GM21723 (cell line): ENCODE results near the gene TIPIN.
"Not testable (repeated sequence)": the region's sequence is repeated elsewhere in the genome, so short reads cannot be mapped to it uniquely, and the experiment has no call there.

Source experiments
- ATAC-seq: cut with Tn5 transposase; IDR thresholded peaks from one replicate; pipeline ENCODE4 v1.9.1; 2021; ENCODE audit warnings: mild to moderate bottlenecking, moderate library complexity; ENCODE audit not compliant: unreplicated experiment

Gene TIPIN

DNA sequence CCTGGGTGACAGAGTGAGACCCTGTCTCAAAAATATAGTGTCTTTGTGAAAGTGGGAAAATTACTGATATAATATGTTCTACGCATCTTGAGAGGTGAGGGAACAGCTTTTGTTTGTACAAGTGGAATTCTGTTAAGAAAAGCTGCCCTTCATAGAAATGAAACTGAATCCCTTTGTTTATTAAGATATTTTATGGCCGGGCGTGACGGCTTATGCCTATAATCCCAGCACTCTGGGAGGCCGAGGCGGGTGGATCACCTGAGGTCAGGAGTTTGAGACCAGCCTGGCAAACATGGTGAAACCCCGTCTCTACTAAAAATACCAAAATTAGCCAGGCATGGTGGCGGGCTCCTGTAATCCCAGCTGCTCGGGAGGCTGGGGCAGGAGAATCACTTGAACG, 52.1 kb downstream of the TIPIN start:
- not testable (repeated sequence) for ATAC-seq

DNA sequence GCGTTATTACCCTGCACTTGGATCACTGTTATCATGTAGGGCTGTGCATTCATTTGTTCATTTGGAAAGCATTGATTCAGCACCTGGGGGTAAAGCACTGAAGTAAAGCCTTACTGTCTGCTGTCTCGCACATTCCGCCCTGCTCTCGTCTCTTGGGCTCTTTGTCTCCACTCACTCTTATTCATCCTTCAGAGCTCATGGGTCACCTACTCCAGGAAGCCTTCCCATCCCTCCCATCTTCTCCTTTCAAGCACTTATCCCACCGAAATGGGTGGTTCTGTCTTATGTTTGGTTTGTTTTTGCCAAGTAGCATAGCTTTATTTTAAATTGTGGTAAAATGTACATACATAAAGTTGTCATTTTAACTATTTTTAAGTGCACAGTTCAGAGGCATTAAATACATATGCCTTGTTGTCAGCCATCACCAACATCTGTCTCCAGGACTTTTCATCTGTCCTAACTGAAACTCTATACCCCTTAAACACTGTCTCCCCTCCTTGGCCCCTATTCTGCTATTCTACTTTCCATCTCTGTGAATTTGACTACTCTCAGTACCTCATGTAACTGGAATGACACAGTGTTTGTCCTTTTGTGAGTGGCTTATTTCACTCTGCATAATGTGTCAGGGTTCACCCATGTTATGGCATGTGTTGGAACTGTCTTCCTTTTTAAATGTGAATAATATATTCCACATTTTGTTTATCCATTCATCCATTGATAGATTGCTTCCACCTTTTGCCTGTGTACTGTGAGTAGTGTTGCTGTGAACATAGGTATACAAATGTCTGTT, 53.8 kb downstream of the TIPIN start:
- no peak for ATAC-seq

DNA sequence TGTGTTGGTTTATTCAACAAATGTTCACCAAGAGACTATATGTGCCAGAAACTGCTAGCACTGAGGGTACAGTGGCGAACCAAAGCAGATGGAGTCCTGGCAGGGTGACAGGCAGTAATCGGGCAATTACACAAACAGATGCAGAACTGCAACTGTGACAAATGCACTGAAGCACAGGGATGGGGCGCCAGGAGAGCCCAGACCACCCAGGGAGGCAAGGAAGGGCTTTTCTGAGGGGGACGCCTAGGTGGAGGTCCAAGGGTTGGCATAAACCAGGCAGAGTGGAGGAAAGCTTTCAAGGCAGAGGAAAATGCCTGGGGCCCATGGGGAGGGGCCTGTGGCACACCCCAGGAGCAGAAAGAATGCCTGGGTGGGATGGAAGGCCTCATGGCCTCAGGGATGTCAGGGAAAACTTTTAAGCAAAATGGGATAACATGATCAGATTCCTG, 57.7 kb downstream of the TIPIN start:
- no peak for ATAC-seq

DNA sequence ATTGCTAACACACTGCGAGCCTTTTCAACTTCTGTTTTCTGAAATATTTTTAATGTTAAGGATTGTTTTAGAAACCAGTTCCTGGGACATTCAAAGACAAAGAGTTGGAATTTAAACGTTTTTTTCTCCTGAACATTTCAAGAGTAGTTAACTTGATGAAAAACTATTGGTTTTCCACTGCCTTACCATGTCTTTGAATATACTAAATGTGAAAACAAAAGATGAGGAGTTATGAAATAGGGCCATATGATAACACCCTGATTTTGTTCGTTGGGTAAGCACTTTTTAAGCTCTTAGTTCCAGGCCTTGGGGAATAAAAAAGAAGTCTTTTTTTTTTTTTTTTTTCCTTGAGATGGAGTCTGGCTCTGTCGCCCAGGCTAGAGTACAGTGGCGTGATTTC, 60.3 kb downstream of the TIPIN start:
- no peak for ATAC-seq

DNA sequence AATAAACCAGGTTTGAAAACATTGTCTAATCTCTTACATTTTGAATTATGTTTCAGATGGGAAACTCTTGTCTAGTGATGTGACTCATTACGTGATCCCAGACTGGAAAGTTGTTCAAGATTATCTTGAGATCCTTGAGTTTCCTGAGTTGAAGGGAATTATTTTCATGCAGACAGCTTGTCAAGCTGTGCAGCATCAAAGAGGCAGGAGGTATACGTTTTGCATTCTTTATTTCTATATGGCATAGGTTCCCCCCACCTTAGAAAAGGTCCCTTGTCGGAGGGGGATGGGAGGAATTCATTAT, 61.6 kb downstream of the TIPIN start:
- ATAC-seq, result no peak

DNA sequence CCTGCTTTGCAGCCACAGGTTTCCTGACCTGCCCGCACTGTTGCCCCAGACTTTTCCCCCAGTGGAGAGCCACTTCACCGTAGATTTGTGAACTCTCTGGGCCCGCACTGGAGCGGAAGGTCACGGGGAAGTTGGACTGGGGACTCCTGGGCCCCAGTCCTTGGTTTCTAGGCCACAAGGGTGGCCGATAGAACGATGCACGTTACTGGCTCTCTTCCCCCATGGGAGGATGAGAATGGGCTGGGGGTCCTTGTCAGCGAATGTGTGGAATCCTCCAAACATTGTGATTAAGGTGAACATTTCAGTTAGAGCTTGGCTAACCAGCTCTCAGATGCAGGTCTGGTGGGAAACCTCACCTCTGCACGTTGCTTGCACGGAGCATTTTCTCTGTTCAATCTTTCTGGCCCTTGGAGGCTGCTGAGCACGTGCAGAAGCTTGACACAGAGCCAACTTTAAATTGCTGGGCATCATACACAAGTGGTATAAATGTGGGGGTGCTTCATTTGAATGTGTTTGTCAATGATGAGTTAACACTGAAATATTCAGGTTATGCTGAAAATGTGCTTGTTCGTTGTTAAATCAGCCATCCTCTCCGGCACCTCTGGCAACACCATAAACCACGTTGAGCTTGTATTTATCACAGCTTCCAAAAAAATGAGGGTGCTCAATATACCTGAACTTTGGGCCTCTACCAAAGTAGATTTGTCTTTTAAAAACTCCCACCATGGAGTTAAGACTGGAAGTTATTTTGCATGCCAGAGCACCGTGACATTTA, 62.1 kb downstream of the TIPIN start:
- ATAC-seq, result peak; percentile 28

DNA sequence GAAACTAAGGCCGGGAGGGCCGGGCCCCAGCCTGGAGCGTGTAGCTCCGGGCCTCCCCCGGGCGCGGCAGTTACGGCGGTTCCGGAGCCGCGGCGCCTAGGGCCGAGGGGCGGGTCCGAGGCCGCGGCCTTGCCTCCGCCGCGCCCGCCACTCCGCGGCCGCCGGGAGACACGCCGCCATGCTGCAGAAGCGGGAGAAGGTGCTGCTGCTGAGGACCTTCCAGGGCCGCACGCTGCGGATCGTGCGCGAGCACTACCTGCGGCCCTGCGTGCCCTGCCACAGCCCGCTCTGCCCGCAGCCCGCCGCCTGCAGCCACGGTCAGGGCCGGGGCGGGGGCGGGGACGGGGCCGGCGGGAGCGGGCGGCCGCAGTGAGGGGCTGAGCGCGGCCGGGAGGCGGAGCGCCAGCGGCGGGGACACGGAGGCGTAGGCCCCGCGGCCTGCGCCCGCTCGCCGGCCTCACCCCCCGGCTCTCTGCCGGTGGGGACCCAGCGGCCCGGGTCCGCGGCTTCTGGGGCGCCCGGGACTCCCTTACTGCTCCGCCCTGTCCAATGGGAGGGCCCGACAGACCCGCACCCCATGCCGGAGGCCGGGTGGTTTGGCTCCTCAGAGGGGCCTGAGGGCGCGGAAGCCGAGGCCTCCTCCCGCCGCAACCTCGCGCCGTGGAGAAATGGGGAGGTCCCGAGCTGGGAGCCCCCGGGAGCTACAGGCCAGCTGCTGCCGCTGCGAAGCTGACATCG, 62.9 kb downstream of the TIPIN start, which contains the start of gene DIS3L:
TSS of gene DIS3L (plus strand) at position 150 of the 738 bp plus-strand sequence. CDS start at position 179, 29 bp downstream.
- peak; percentile 64 for ATAC-seq

DNA sequence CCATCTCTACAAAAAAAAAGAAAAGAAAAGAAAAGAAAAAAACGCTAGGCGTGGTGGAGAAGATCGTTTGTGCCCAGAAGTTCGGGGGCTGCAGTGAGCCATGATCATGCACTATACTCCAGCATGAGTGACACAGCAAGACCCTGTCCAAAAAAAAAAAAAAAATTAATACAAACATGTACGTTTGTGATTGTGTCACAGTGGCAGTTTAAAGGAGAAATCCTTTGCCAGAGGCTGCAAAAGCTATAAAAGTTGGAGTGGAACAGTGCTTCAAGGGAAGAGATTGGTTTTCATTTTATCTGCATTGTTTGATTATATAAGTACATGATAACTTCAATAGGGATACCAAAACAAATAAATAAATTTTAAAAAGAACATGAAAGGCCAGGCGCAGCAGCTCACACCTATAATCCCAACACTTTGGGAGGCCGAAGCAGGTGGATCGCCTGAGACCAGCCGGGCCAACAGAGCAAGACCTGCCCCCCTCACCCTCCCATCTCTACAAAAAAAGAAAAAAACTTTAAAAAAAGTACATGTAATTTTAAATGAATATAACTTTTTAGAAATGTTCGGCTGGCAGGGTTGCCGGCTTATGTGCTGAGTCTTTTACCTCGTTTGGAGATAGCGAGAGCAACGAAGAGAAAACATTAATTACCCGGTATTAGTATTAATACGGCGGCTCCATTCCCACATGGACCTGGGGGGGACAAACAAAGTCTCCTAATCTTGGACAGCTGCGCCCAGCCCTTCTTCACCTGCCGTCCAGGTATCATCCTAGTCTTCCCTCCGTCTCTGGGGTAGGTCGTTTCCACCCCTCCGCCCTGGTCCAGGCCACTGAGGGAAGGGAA, 63.7 kb downstream of the TIPIN start:
- ATAC-seq, result no peak

DNA sequence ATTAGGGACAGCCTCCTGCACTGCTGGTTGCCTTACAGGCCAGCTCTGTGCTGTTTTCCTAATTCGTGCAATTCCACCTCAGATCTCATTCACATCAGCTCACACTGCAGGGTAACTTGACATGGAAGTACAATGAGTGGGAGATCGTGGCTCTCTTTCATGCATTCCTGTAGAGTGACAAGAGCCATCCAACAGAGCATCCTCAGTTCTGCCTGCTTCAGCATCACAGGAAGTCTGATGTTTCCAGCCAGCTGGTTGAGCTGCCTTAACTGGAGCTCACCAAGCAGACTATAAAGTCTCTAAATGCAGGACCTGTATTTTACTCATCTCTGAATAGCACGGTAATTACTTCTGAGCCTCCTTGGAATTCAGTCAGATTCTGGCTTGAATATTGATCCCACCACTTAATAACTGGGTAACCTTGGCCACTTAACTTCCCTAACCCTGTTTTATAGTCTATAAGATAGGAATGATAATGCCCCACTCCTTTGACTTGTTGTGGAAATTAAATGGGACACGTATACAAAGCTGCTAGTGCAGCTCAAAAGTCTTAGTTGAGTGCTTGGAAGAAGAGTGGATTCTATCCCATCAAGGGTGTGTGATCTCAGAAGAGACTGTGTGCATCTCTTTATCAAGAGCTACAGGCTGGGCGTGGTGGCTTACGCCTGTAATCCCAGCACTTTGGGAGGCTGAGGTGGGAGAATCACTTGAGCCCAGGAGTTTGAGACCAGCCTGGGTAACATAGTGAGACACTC, 64.5 kb downstream of the TIPIN start:
- ATAC-seq, result no peak

DNA sequence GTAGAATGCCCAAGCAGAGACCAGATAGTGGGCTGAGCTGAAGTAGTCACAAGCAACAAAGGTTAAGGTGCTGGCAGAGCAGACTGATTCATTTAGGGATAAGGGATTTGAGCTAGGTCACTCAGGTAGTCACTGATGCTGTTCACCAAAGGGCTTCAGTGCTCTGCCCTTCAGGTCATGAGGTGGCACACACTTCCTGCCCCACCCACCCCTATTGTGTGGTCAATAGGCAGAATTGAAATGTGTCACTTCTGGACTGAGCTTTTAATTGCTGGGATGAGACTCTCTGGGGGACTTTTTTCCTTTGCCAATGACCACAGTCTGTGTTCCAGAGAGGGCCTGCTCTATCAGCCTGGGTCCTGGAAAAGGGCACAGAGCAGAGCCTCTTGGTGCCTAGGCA, 66.0 kb downstream of the TIPIN start:
- no peak for ATAC-seq

DNA sequence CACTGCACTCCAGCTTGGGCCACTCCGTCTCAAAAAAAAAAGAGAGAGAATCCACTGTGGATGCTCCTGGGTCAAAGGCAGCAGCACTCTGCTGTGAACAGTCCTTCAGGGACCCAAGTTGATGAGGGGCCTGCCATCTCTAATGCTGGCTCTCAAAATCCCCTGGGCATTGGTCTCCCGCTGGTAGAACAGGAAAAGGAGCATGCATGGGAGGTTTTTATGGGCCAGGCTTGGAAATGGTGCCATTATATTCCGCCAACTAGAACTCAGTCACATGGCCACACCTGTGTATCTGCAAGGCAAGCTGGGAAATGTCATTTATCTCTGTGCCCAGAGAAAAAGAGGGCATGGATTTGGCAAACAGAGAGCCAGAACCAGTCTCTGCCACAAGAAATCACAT, 66.5 kb downstream of the TIPIN start:
- ATAC-seq, result no peak

DNA sequence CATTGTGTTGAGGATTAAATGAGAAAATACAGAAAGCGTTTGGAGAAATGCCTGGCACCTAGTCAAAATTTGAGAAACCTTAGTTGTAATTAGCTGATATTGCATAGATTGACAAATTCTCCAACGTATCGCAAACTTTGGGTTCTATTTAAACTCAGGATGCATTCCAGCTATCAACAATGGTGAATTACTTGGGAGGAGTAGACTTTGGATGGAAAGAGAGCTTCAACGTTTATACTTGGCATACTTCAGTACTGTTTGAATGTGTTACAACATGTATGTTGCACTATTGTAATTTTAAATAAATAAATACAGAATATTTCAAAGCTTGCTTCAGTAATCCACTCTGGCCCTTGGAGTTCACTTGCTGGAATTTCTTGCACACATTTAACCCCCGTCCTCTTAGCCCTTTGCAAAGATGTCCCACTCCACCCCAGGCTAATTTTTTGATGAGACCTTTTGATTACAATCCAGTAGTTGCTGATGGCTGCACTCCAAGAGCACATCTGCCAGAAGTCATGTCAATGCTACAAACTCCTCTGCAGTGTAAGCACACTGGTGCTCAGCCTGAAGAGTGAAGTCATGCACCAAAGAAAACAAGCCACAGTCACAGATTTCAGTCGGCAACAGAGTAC, 67.8 kb downstream of the TIPIN start:
- no peak for ATAC-seq

DNA sequence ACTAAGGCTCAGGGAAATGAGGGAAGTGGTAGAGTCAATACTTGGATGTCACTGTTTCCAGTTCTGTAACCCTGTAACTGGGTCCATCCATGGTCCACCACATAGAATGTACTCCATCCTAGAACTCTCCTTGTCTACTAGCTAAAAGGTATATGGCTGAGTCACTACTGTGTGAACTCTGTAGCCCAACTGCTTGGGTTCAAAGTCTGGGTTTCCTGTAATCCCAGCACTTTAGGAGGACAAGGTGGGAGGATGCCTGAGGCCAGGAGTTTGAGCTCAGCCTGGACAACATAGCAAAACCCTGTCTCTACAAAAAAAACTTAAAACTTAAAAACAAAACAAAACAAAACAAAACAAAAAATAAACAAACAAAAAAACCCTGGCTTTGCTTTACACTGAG, 68.4 kb downstream of the TIPIN start:
- no peak for ATAC-seq

DNA sequence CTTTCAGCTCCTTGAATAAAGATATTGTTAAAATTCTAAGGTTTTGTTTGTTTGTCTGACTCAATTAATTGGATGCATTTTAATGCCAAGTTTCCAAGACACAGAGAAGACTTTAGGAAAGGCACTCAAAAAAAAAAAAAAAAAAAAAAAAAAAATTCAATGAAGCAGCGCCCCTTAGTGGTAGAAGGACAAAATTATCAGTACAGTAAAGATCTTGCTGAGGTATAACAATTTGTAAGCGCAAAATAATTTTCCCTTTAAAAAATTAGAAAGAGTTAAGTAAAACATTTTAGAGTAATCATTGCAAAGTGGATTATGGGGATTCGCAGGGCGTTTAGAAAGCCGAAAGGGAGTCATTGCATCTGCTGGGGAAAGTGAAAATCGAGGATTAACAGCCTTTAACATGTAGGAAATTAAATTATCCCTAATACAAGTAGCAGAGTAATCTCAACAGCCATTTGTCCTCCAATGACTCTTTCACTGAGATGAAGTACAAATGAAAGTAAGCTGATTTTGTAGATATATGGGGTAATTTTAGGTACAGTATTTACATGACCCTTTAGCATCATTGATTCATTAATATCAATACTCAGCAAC, 68.9 kb downstream of the TIPIN start:
- no peak for ATAC-seq
